ENCODE data around the gene TAS2R30.
"Not testable (repeated sequence)": the region's sequence is repeated elsewhere in the genome, so short reads cannot be mapped to it uniquely, and the experiment has no call there.

GRCh38 chr12:11114130-11114529 is 20.3 kb downstream of the TAS2R30 start:
- not testable (repeated sequence) for TF ChIP-seq CTCF, POLR2AphosphoS5, POLR2A (IDR thresholded peaks at IDR 0.05)

Measured in prostate gland (tissue), 2 donors.